Natural killer cell treated with Interleukin-12 subunit alpha and Interleukin-12 subunit beta and Interleukin-15 and Interleukin-18, amount 100 ng/mL, for 72 hours (primary cell): ENCODE data around the gene EP400. TPM values are rescaled to one million over a fixed set of nuclear protein-coding genes. Genes with fewer than 3 reads are reported as not detected.

Source experiments
- ATAC-seq, 2 donors: fragments of 150-1000 bp; cut with Tn5 transposase in 1 of 2; sonication (Bioruptor Pico), chemical (Tn5 transposase) in 1 of 2; 2 replicates each; pipeline ENCODE4 v1.10.0; 2021
- DNase-seq: peaks from one replicate; pipeline ENCODE4 v3.0.0; 2022; ENCODE audit warnings: low spot score
- H3K27ac Mint-ChIP-seq, 2 donors: 1 replicate in 1 of 2; 2 replicates in 1 of 2; pipeline ENCODE4 v1.8.0; 2022; ENCODE audit warnings: mixed read lengths in 2 of 2, mild to moderate bottlenecking in 1 of 2, moderate library complexity in 1 of 2
- H3K27me3 Mint-ChIP-seq, 2 donors: 1 replicate in 1 of 2; 2 replicates in 1 of 2; pipeline ENCODE4 v1.8.0; 2022; ENCODE audit warnings: mixed read lengths in 2 of 2
- H3K36me3 Mint-ChIP-seq: one replicate; pipeline ENCODE4 v1.8.0; 2022; ENCODE audit warnings: mixed read lengths
- H3K4me1 Mint-ChIP-seq, 2 donors: 1 replicate in 1 of 2; 2 replicates in 1 of 2; pipeline ENCODE4 v1.8.0; 2022; ENCODE audit warnings: low read depth in 2 of 2, mixed read lengths in 2 of 2, mild to moderate bottlenecking in 1 of 2
- H3K4me3 Mint-ChIP-seq: one replicate; pipeline ENCODE4 v1.8.0; 2022; ENCODE audit warnings: mixed read lengths
- H3K9me3 Mint-ChIP-seq: 2 replicates; pipeline ENCODE4 v1.8.0; 2022; ENCODE audit warnings: mixed read lengths
- total RNA-seq, 2 donors: library from RNA; stranded (reverse); gene quantifications; one replicate each; pipeline ENCODE4 v1.2.3, GENCODE V29; 2022

EP400 gene
- total RNA-seq, 2 donors from 2014 or later: 53.5 to 106 TPM

DNA sequence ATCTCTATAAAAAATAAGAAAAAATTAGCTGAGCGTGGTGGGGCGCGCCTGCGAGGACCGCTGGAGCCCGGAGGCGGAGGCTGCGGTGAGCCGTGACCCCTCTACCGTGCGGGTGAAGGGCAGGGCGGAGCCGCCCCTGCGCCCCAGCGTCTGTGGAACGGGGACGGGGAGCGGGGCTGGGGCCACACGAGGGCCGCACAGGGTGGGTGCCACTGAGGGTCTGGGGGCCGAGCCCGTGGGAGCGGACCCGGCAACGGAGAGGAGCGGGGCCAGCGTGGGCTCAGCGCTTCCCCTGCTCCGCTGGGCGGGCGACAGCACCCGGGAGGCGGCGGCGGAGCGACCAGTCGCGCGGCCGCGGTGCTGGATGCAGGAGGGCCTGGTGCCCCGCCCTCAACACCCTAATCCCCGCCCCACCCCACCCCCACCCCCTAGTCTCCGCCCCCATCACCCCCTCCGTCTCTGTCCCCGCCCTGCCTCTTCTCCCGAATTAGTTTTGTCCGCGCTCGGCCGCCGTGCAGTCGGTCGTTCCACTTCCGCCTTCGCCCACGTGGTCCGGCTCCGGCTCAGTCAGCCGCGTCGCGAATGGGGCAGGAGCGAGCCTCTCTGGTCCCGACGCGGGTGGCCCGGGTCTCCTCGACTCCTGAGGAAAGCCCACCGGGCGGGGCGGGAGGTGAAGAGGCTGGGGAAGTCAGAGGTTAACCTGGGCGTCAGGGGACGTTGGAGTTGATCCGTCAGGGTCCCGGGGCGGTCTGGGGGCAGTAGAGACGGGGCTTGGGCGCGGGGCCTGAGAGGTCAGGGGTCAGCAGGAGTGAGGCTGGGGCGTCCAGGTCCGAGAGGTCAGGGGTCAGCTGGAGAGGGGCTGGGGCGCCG lies 20.8 kb upstream of the EP400 start, which contains the start of gene PUS1:
Gene PUS1, plus strand, starts transcription at position 566 of the 870 bp plus-strand sequence. CDS start 447 bp downstream, outside the sequence.
- H3K27ac Mint-ChIP-seq: peak within 1 kb of the TSS; percentile 83 to 84
- ATAC-seq (peak; percentile 91 to 94), DNase-seq (peak; percentile 95)
- peaks cover 13 to 14% of the 10 kb centered on the region in 2 donors for H3K4me1 Mint-ChIP-seq
- no peaks in the 10 kb centered on the region for H3K9me3 Mint-ChIP-seq
- H3K27me3 Mint-ChIP-seq: no peaks in the 10 kb centered on the region
- H3K36me3 Mint-ChIP-seq: peaks cover 14% of the 10 kb centered on the region
- H3K4me3 Mint-ChIP-seq: peak within 1 kb of the TSS; percentile 96

- DNase-seq: no peak
- H3K4me1 Mint-ChIP-seq: peaks cover 13 to 14% of the 10 kb centered on the region in 2 donors
- no peaks in the 10 kb centered on the region for H3K9me3 Mint-ChIP-seq
- H3K27ac Mint-ChIP-seq: peak overlapping the region; percentile 83 to 84
- ATAC-seq: peak; percentile 5 to 19
- no peaks in the 10 kb centered on the region for H3K27me3 Mint-ChIP-seq
- H3K4me3 Mint-ChIP-seq: peak overlapping the region; percentile 96
- H3K36me3 Mint-ChIP-seq: peaks cover 15% of the 10 kb centered on the region
These were observed 19.9 kb upstream of the EP400 start for GRCh38 chr12:131929581-131930456.

DNA sequence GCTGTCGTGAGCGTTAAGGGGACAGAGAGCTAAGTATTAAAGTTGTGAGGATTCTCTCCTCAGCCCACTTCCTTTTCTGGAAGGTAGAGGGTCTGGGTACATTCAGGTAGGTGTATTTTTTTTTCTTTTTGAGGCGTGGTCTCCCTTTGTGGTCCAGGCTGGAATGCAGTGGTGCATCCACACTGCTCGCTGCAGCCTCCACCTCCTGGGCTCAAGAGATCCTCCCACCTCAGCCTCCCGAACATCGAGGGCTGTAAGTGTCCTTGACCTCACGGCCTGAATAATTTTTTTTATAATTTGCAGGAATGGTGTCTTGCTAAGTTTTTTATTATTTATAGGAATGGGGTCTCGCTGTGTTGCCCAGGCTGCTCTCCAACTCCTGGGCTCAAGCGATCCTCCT lies 19.2 kb upstream of the EP400 start:
- peaks cover 13 to 14% of the 10 kb centered on the region in 2 donors for H3K4me1 Mint-ChIP-seq
- DNase-seq: no peak
- no peaks in the 10 kb centered on the region for H3K9me3 Mint-ChIP-seq
- no peak for ATAC-seq
- H3K27ac Mint-ChIP-seq: peak overlapping the region; percentile 61 to 64
- no peaks in the 10 kb centered on the region for H3K27me3 Mint-ChIP-seq
- H3K4me3 Mint-ChIP-seq: peak overlapping the region; percentile 96
- peaks cover 15% of the 10 kb centered on the region for H3K36me3 Mint-ChIP-seq

GRCh38 chr12:131933387-131933786 lies 16.4 kb upstream of the EP400 start:
- ATAC-seq (no peak), DNase-seq (peak; percentile 13)
- Mint-ChIP-seq H3K9me3 (no peaks in the 10 kb centered on the region), H3K27ac (no peak overlapping the region), H3K4me3 (no peak overlapping the region), H3K27me3 (no peaks in the 10 kb centered on the region), H3K36me3 (peaks cover 20% of the 10 kb centered on the region), H3K4me1 (peaks cover 9 to 14% of the 10 kb centered on the region in 2 donors)

- Mint-ChIP-seq H3K27ac (no peak overlapping the region), H3K4me1 (peaks cover 9 to 14% of the 10 kb centered on the region in 2 donors), H3K9me3 (no peaks in the 10 kb centered on the region), H3K27me3 (no peaks in the 10 kb centered on the region), H3K4me3 (no peak overlapping the region), H3K36me3 (peaks cover 20% of the 10 kb centered on the region)
- DNase-seq (no peak), ATAC-seq (no peak)
These were observed 15.2 kb upstream of the EP400 start for GRCh38 chr12:131934535-131934934.

DNA sequence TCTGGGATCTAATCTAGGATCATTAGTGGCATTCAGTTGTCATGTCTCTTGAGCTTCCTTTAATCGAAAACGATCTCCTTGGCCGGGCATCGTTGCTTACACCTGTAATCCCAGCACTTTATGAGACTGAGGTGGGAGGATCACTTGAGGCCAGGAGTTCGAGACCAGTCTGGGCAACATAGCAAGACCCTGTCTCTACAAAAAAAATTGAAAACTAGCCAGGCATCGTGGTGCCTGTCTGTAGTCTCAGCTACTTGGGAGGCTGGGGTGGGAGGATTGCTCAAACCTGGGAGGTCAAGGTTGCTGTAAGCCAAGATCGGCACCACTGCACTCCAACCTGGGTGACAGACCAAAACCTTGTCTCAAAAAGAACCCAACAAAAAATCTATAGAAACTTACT lies 11.7 kb upstream of the EP400 start:
- H3K4me1 Mint-ChIP-seq: no peaks in the 10 kb centered on the region
- no peaks in the 10 kb centered on the region for H3K9me3 Mint-ChIP-seq
- no peak overlapping the region for H3K4me3 Mint-ChIP-seq
- H3K27me3 Mint-ChIP-seq: no peaks in the 10 kb centered on the region
- ATAC-seq (no peak), DNase-seq (no peak)
- peaks cover 13% of the 10 kb centered on the region for H3K36me3 Mint-ChIP-seq
- no peak overlapping the region for H3K27ac Mint-ChIP-seq

DNA sequence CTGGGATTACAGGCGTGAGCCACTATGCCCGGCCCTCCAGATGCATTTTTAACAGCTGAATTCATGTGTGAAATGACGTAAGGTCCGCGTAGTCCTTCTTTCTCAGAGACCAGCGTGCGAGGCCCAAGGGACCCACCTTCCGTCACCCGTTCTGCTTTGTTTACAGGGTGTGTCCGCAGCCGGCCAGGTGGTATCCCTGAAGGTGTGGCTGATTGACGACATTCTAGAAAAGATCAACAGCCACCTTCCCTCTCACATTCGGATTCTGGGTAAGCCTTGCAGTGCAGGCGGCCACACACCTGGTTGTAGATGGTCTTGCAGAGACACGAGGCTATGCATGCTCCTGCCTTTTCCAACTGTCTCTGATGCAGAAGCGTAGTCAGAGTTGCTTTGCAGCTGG lies 10.7 kb upstream of the EP400 start:
- Mint-ChIP-seq H3K36me3 (peaks cover 5% of the 10 kb centered on the region), H3K27me3 (no peaks in the 10 kb centered on the region), H3K9me3 (no peaks in the 10 kb centered on the region), H3K27ac (no peak overlapping the region), H3K4me3 (no peak overlapping the region), H3K4me1 (no peaks in the 10 kb centered on the region)
- ATAC-seq (no peak), DNase-seq (no peak)

DNA sequence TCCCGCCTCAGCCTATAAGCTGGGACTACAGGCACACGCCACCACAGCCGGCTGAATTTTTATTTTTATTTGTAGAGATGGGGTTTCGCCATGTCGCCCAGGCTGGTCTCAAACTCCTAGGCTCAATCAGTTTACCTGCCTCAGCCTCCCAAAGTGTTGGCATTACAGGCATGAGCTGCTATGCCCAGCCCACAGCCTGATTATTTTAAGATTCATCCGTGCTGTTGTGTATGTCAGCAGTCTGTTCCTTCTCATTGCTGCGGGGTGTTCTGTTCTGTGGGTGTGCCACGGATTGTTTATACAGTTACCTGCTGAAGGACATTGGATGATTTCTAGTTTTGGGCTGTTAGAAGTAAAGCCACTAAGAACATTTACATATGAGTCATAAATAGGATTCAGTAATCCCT lies 9.6 kb upstream of the EP400 start:
- Mint-ChIP-seq H3K4me3 (no peak overlapping the region), H3K9me3 (no peaks in the 10 kb centered on the region), H3K27me3 (no peaks in the 10 kb centered on the region), H3K36me3 (peaks cover 5% of the 10 kb centered on the region), H3K27ac (no peak overlapping the region), H3K4me1 (peaks cover 0 to 2% of the 10 kb centered on the region in 2 donors)
- DNase-seq: no peak
- ATAC-seq: no peak

- Mint-ChIP-seq H3K27me3 (no peaks in the 10 kb centered on the region), H3K4me1 (peaks cover 0 to 2% of the 10 kb centered on the region in 2 donors), H3K27ac (no peak overlapping the region), H3K9me3 (no peaks in the 10 kb centered on the region), H3K36me3 (peaks cover 5% of the 10 kb centered on the region), H3K4me3 (no peak overlapping the region)
- peak in 1 of 2 donors; percentile 7 for ATAC-seq
- DNase-seq: no peak
These were observed 8.4 kb upstream of the EP400 start for GRCh38 chr12:131941116-131941986.

DNA sequence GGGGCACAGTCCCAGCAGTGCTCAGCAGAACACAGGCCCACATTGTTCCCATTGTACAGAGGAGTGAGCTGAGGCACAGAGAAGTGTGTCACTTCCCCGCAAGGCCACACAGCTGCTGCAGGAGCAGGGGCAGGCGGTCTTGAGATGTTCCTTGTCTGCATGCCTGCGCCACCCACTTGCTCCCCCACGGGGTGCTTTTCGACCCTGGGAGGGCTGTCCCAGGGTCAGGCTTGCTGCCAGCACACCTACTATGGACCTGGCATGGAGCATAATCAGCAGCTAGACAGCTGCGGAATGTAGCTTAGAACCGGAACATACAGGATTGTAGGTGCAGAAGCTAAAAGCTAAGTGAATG lies 7.8 kb upstream of the EP400 start:
- Mint-ChIP-seq H3K9me3 (no peaks in the 10 kb centered on the region), H3K27me3 (no peaks in the 10 kb centered on the region), H3K4me1 (peaks cover 0 to 2% of the 10 kb centered on the region in 2 donors), H3K36me3 (peaks cover 5% of the 10 kb centered on the region), H3K27ac (no peak overlapping the region), H3K4me3 (no peak overlapping the region)
- no peak for DNase-seq
- ATAC-seq: peak in 1 of 2 donors; percentile 25

GRCh38 chr12:131942671-131943070 lies 7.1 kb upstream of the EP400 start:
- Mint-ChIP-seq H3K9me3 (no peaks in the 10 kb centered on the region), H3K27ac (no peak overlapping the region), H3K27me3 (no peaks in the 10 kb centered on the region), H3K36me3 (peaks cover 3% of the 10 kb centered on the region), H3K4me1 (peaks cover 6 to 7% of the 10 kb centered on the region in 2 donors), H3K4me3 (no peak overlapping the region)
- ATAC-seq (no peak), DNase-seq (no peak)

DNA sequence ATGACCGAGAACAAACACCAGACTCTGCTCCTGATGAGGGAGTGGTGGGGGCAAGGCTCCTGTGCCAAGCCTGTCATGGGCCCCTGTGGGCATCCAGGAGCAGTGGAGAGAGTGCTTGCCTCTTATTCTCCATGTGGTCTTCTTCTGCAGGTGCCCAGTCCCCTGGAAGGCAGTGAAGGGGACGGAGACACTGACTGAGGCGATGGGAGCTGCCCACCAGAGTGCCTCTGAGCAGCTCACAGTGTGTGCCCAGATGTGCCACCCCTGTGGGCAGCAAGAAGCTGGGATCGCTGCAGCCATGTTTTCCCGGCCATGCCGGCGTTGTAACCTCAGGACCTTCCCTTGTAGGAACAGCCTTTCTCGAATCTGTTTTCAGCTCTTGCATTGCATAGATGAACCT lies 6.4 kb upstream of the EP400 start:
- no peak for DNase-seq
- H3K4me1 Mint-ChIP-seq: peaks cover 12 to 13% of the 10 kb centered on the region in 2 donors

GRCh38 chr12:131943876-131944275 lies 5.9 kb upstream of the EP400 start:
- DNase-seq (no peak), ATAC-seq (no peak)
- Mint-ChIP-seq H3K27me3 (no peaks in the 10 kb centered on the region), H3K4me1 (peaks cover 17 to 18% of the 10 kb centered on the region in 2 donors), H3K4me3 (no peak overlapping the region), H3K9me3 (no peaks in the 10 kb centered on the region), H3K36me3 (no peaks in the 10 kb centered on the region), H3K27ac (no peak overlapping the region)

More for the DNA sequence above, 6.4 kb upstream of the EP400 start:
- no peaks in the 10 kb centered on the region for H3K36me3 Mint-ChIP-seq
- no peaks in the 10 kb centered on the region for H3K9me3 Mint-ChIP-seq
- H3K27me3 Mint-ChIP-seq: no peaks in the 10 kb centered on the region
- no peak for ATAC-seq
- H3K27ac Mint-ChIP-seq: no peak overlapping the region
- no peak overlapping the region for H3K4me3 Mint-ChIP-seq
